Transverse colon (tissue), 4 donors: ENCODE results near the gene TMEM178B. TPM values are rescaled to one million over a fixed set of nuclear protein-coding genes. Genes with fewer than 3 reads are reported as not detected.

Source experiments
- DNase-seq: peaks from one replicate; pipeline ENCODE4 v3.0.0-alpha.2; 2019
- H3K27ac ChIP-seq, 4 donors: fragments of 200-600 bp; sonication (generic); 2 replicates each; pipeline ENCODE4 v1.5.1; 2016 to 2018; ENCODE audit warnings: inconsistent platforms in 4 of 4
- H3K27me3 ChIP-seq: fragments of 200-600 bp; sonication (generic); 2 replicates; pipeline ENCODE4 v1.5.1; 2017; ENCODE audit warnings: inconsistent platforms
- H3K36me3 ChIP-seq, 4 donors: fragments of 200-600 bp; sonication (generic); 2 replicates each; pipeline ENCODE4 v1.5.1; 2017 to 2019; ENCODE audit warnings: inconsistent platforms in 4 of 4
- H3K4me1 ChIP-seq, 4 donors: fragments of 200-600 bp; sonication (generic); 2 replicates each; pipeline ENCODE4 v1.5.1; 2017 to 2020; ENCODE audit warnings: inconsistent platforms in 4 of 4
- H3K4me3 ChIP-seq, 4 donors: fragments of 200-600 bp; sonication (generic); 1 replicate in 1 of 4; 2 replicates in 3 of 4; pipeline versions ENCODE4 v1.5.1 to v1.6.1; 2017 to 2019; ENCODE audit warnings: inconsistent platforms in 4 of 4
- H3K9me3 ChIP-seq, 2 donors: fragments of 200-600 bp; sonication (generic); 2 replicates each; pipeline ENCODE4 v1.5.1; 2017 to 2019; ENCODE audit warnings: inconsistent platforms in 2 of 2
- CTCF ChIP-seq, 5 experiments: fragments of 200-600 bp in 3 of 5; fragments of 450-650 bp in 2 of 5; sonication (generic) in 3 of 5; IDR thresholded peaks; 1 replicate in 2 of 5; 2 replicates in 3 of 5; pipeline ENCODE4 v1.5.1; 2016 to 2017; ENCODE audit warnings: antibody characterized with exemption in 5 of 5, inconsistent platforms in 3 of 5, mild to moderate bottlenecking in 2 of 5, moderate library complexity in 1 of 5
- EP300 ChIP-seq: sonication (generic); formaldehyde crosslinking; IDR thresholded peaks from one replicate; pipeline ENCODE4 v1.6.1; 2017; ENCODE audit warnings: antibody characterized with exemption, low read depth
- POLR2A ChIP-seq: fragments of 450-650 bp; IDR thresholded peaks from one replicate; pipeline ENCODE4 v1.6.1; 2016; ENCODE audit warnings: antibody characterized with exemption, mild to moderate bottlenecking, moderate library complexity
- POLR2AphosphoS5 ChIP-seq, 3 donors: sonication (generic); formaldehyde crosslinking; IDR thresholded peaks; one replicate each; pipeline ENCODE4 v1.6.1; 2016; ENCODE audit warnings: antibody characterized with exemption in 3 of 3
- WGBS, 2 donors: methylation state at CpG; one replicate each; pipeline ENCODE4 v1.1.5; 2018; ENCODE audit warnings: low coverage in 1 of 2; 5-methylcytosine and 5-hydroxymethylcytosine counted together
- in situ Hi-C, 4 donors: fragments of 200-750 bp; cut with MboI; loops; one replicate each; pipeline versions ENCODE4 v1.15.0 to v1.15.1; 2017; ENCODE audit warnings: low sequenced_read_pairs in 3 of 4, low pct_ligation_motif_present in 1 of 4, low pct_unique_long_range_greater_than_20kb in 1 of 4
- intact Hi-C: fragments of 100-400 bp; cut with DNase I; formaldehyde crosslinking; loops from one replicate; pipeline ENCODE4 v1.15.1; 2023; ENCODE audit warnings: low total_unique reads
- total RNA-seq, 4 donors: library from RNA; depleted of rRNA; stranded (reverse); fragments of >200 nt; gene quantifications; one replicate each; pipeline ENCODE4 v1.1.0, GENCODE V29; 2016

TMEM178B gene
- total RNA-seq, 4 donors from 2014 or later = 0.32 to 0.82 (median 0.39) TPM

- Histone ChIP-seq H3K4me3 (no peak overlapping the region), H3K4me1 (peaks cover 0 to 9% (median 0%) of the 10 kb centered on the region in 4 donors), H3K9me3 (no peaks in the 10 kb centered on the region), H3K27ac (no peak overlapping the region), H3K36me3 (no peaks in the 10 kb centered on the region), H3K27me3 (no peaks in the 10 kb centered on the region)
- no peak for DNase-seq
- in situ Hi-C loops (no loop called here), intact Hi-C loops (no loop called here)
- TF ChIP-seq EP300 (no peak), POLR2A (no peak), POLR2AphosphoS5 (IDR thresholded peaks at IDR 0.05) (no peak), CTCF (IDR thresholded peaks at IDR 0.05) (no peak)
- WGBS, 2 donors = 77 to 80% methylated on average over 11 to 13 of the region's 13 CpGs
Observed at GRCh38 chr7:141362580-141363435, 288.9 kb downstream of the TMEM178B start.

GRCh38 chr7:141363748-141364147 is 289.9 kb downstream of the TMEM178B start:
- intact Hi-C loops (no loop called here), in situ Hi-C loops (no loop called here)
- H3K36me3 ChIP-seq = no peaks in the 10 kb centered on the region
- peaks cover 0 to 9% (median 0%) of the 10 kb centered on the region in 4 donors for H3K4me1 ChIP-seq
- no peaks in the 10 kb centered on the region for H3K9me3 ChIP-seq
- TF ChIP-seq CTCF (IDR thresholded peaks at IDR 0.05) = no peak
- TF ChIP-seq EP300 = no peak
- no peak for TF ChIP-seq POLR2AphosphoS5 (IDR thresholded peaks at IDR 0.05)
- no peak for TF ChIP-seq POLR2A
- DNase-seq = no peak
- H3K27ac ChIP-seq = no peak overlapping the region
- H3K27me3 ChIP-seq = no peaks in the 10 kb centered on the region
- 80 to 98% methylated on average over 2 of the region's 2 CpGs for WGBS, 2 donors
- no peak overlapping the region for H3K4me3 ChIP-seq

- intact Hi-C loops = no loop called here
- TF ChIP-seq CTCF (IDR thresholded peaks at IDR 0.05) (no peak), POLR2AphosphoS5 (IDR thresholded peaks at IDR 0.05) (no peak), POLR2A (no peak), EP300 (no peak)
- in situ Hi-C loops = no loop called here
- Histone ChIP-seq H3K27me3 (no peaks in the 10 kb centered on the region), H3K4me1 (peaks cover 0 to 9% (median 0%) of the 10 kb centered on the region in 4 donors), H3K9me3 (no peaks in the 10 kb centered on the region), H3K4me3 (no peak overlapping the region), H3K36me3 (no peaks in the 10 kb centered on the region), H3K27ac (no peak overlapping the region)
- no peak for DNase-seq
- WGBS, 2 donors = 12 to 31% methylated on average over 5 to 6 of the region's 6 CpGs
Observed at GRCh38 chr7:141366091-141366621, 292.3 kb downstream of the TMEM178B start.

- Histone ChIP-seq H3K4me1 (peaks cover 0 to 9% (median 0%) of the 10 kb centered on the region in 4 donors), H3K4me3 (no peak overlapping the region), H3K27me3 (no peaks in the 10 kb centered on the region), H3K36me3 (no peaks in the 10 kb centered on the region), H3K9me3 (no peaks in the 10 kb centered on the region), H3K27ac (no peak overlapping the region)
- DNase-seq = no peak
- intact Hi-C loops (no loop called here), in situ Hi-C loops (no loop called here)
- 40 to 44% methylated on average over 1 to 4 of the region's 4 CpGs for WGBS, 2 donors
- TF ChIP-seq POLR2AphosphoS5 (IDR thresholded peaks at IDR 0.05) (no peak), POLR2A (no peak), CTCF (IDR thresholded peaks at IDR 0.05) (no peak), EP300 (no peak)
Observed at GRCh38 chr7:141369422-141369821, 295.6 kb downstream of the TMEM178B start.
